Measurements from ENCODE around the gene FCN3.
A peak's percentile ranks its signal among the peaks of the same experiment; 100 is the strongest.
"Not testable (repeated sequence)": the region's sequence is repeated elsewhere in the genome, so short reads cannot be mapped to it uniquely, and the experiment has no call there.

Gene FCN3

GRCh38 chr1:27374362-27375086 lies at the start of gene FCN3:
FCN3 (minus strand) TSS chr1:27374824; CDS start chr1:27374818, 6 bp downstream.
- no peak for DNase-seq

GRCh38 chr1:27423709-27424108 lies 49.1 kb upstream of the FCN3 start:
- no peak for DNase-seq

- DNase-seq, result no peak
These were observed 43.9 kb upstream of the FCN3 start for GRCh38 chr1:27418326-27419185.

GRCh38 chr1:27417713-27418112 lies 43.1 kb upstream of the FCN3 start:
- DNase-seq, result no peak

- peak; percentile 94 for DNase-seq
These were observed 41.9 kb upstream of the FCN3 start for GRCh38 chr1:27416387-27417111.

GRCh38 chr1:27414091-27414490 lies 39.5 kb upstream of the FCN3 start:
- DNase-seq, result no peak

GRCh38 chr1:27413004-27413403 lies 38.4 kb upstream of the FCN3 start:
- no peak for DNase-seq

- DNase-seq, result no peak
These were observed 37.9 kb upstream of the FCN3 start for GRCh38 chr1:27412502-27412901.

- DNase-seq, result peak; percentile 85
These were observed 36.1 kb upstream of the FCN3 start for GRCh38 chr1:27410709-27411108.

GRCh38 chr1:27409669-27410068 lies 35.0 kb upstream of the FCN3 start:
- DNase-seq, result no peak

- DNase-seq, result no peak
These were observed 33.5 kb upstream of the FCN3 start for GRCh38 chr1:27408151-27408550.

- not testable (repeated sequence) for DNase-seq
These were observed 32.2 kb upstream of the FCN3 start for GRCh38 chr1:27406791-27407190.

- no peak for DNase-seq
These were observed 31.7 kb upstream of the FCN3 start for GRCh38 chr1:27406362-27406680.

GRCh38 chr1:27405598-27406361 lies 31.2 kb upstream of the FCN3 start:
- not testable (repeated sequence) for DNase-seq

- peak; percentile 74 for DNase-seq
These were observed 30.4 kb upstream of the FCN3 start for GRCh38 chr1:27405074-27405473.

GRCh38 chr1:27403931-27404330 lies 29.3 kb upstream of the FCN3 start:
- no peak for DNase-seq

- DNase-seq, result peak; percentile 48
These were observed 28.6 kb upstream of the FCN3 start for GRCh38 chr1:27403065-27403726.

GRCh38 chr1:27402349-27402754 lies 27.7 kb upstream of the FCN3 start:
- DNase-seq, result peak; percentile 56

GRCh38 chr1:27400963-27401341 lies 26.3 kb upstream of the FCN3 start:
- DNase-seq, result no peak

- no peak for DNase-seq
These were observed 25.7 kb upstream of the FCN3 start for GRCh38 chr1:27400082-27400962.

Data from NCI-H82 (cell line).